HepG2 (cell line): ENCODE measurements around the gene DDT. TPM values are rescaled to one million over a fixed set of nuclear protein-coding genes. Genes with fewer than 3 reads are reported as not detected.

ENCODE experiments used
- ATAC-seq: fragments of 200-7000 bp; cut with Tn5 transposase; 3 replicates; pipeline ENCODE4 v1.9.1; 2020; ENCODE audit warnings: mild to moderate bottlenecking, moderate library complexity
- BruUV-seq: library from RNA; stranded (reverse); fragments of 400-500 nt; replicated peaks from 2 replicates; lab custom pipeline; 2021; lab: Mats Ljungman, UMichigan
- CTCF ChIA-PET: fragments of 300-600 bp; formaldehyde crosslinking; extraction: SDS; loops from one replicate; lab custom pipeline; 2021; ENCODE audit warnings: low total read pairs, inconsistent platforms, low intra/inter-chr PET ratio; lab: Yijun Ruan, JAX
- POLR2A ChIA-PET: fragments of 350-600 bp; sonication (Branson Sonifier 250); formaldehyde crosslinking; loops from one replicate; lab custom pipeline; 2020; ENCODE audit warnings: antibody characterized with exemption, inconsistent platforms; lab: Yijun Ruan, JAX
- DNase-seq: peaks from one replicate; pipeline ENCODE4 v3.0.0-alpha.2; 2015; ENCODE audit warnings: low spot score
- FAIRE-seq: peaks from 3 replicates; lab custom pipeline; 2011; peaks lifted over from hg19 to GRCh38; lab: Jason Lieb, UNC
- H2AFZ ChIP-seq: one replicate; pipeline ENCODE4 v1.6.1; 2011; ENCODE audit warnings: low read length, inconsistent platforms
- H3K27ac ChIP-seq: fragments of 300-600 bp; 3 replicates; pipeline ENCODE4 v1.8.0; 2011; ENCODE audit warnings: mixed run types, mild to moderate bottlenecking, mixed read lengths, low read length, inconsistent platforms; ENCODE audit not compliant: insufficient read depth; ENCODE audit errors: extremely low read length
- H3K27me3 ChIP-seq, 2 experiments: fragments of 200-600 bp in 1 of 2; 2 replicates in 1 of 2; 3 replicates in 1 of 2; pipeline versions ENCODE4 v1.6.0 to v1.8.0; 2011; ENCODE audit warnings: low read length in 2 of 2, mild to moderate bottlenecking in 2 of 2, moderate library complexity in 2 of 2, inconsistent platforms in 1 of 2; ENCODE audit not compliant: insufficient read depth in 2 of 2, control insufficient read depth in 1 of 2
- H3K36me3 ChIP-seq, 2 experiments: fragments of 200-600 bp in 1 of 2; replicated peaks in 1 of 2; 2 replicates in 1 of 2; 3 replicates in 1 of 2; pipeline versions ENCODE4 v1.5.1 to v1.8.0; 2011; ENCODE audit warnings: low read length in 2 of 2, inconsistent platforms in 1 of 2; ENCODE audit not compliant: insufficient read depth in 2 of 2, control insufficient read depth in 1 of 2
- H3K4me1 ChIP-seq: 2 replicates; pipeline ENCODE4 v1.5.1; 2012; ENCODE audit warnings: low read length, inconsistent platforms; ENCODE audit not compliant: insufficient read depth
- H3K4me2 ChIP-seq: 2 replicates; pipeline ENCODE4 v1.6.0; 2011; ENCODE audit warnings: low read depth, low read length, inconsistent platforms
- H3K4me3 ChIP-seq, 3 experiments: fragments of 200-600 bp in 1 of 3; sonication (generic), shearing (Covaris generic) in 1 of 3; replicated peaks in 1 of 3; 2 replicates each; pipeline ENCODE4 v1.5.1; 2011 to 2016; ENCODE audit warnings: low read length in 3 of 3, inconsistent platforms in 2 of 3, low read depth in 2 of 3, mild to moderate bottlenecking in 2 of 3, control low read depth in 1 of 3, mixed read lengths in 1 of 3; ENCODE audit not compliant: insufficient read depth in 1 of 3
- H3K79me2 ChIP-seq: one replicate; pipeline ENCODE4 v1.6.1; 2011; ENCODE audit warnings: low read length, inconsistent platforms; ENCODE audit not compliant: insufficient read depth
- H3K9ac ChIP-seq: 2 replicates; pipeline ENCODE4 v1.6.0; 2011; ENCODE audit warnings: mild to moderate bottlenecking, low read depth, low read length, inconsistent platforms; ENCODE audit not compliant: insufficient read depth
- H3K9me3 ChIP-seq: 2 replicates; pipeline ENCODE4 v1.5.1; 2012; ENCODE audit warnings: mild to moderate bottlenecking, low read length
- H4K20me1 ChIP-seq: 2 replicates; pipeline ENCODE4 v1.6.0; 2011; ENCODE audit warnings: inconsistent platforms, mild to moderate bottlenecking, low read length, moderate library complexity; ENCODE audit not compliant: insufficient read depth
- MLX ChIP-seq: IDR thresholded peaks from 2 replicates; pipeline ENCODE4 v1.6.1; 2016
- NR2F6 ChIP-seq, 2 experiments: IDR thresholded peaks; 2 replicates each; pipeline ENCODE4 v1.6.1; 2016; ENCODE audit warnings: antibody characterized with exemption in 1 of 2, mild to moderate bottlenecking in 1 of 2
- RARA ChIP-seq: IDR thresholded peaks from 2 replicates; pipeline ENCODE4 v1.6.1; 2016; ENCODE audit warnings: missing genetic modification reagents, missing compliant biosample characterization
- SIN3A ChIP-seq: IDR thresholded peaks from 2 replicates; pipeline ENCODE4 v1.6.1; 2011; ENCODE audit warnings: low read depth, mild to moderate bottlenecking, control low read depth, low read length, borderline replicate concordance
- ZNF407 ChIP-seq: sonication (generic); formaldehyde crosslinking; IDR thresholded peaks from one replicate; pipeline ENCODE4 v1.5.1; 2020; ENCODE audit warnings: mild to moderate bottlenecking, missing genetic modification reagents; ENCODE audit errors: not compliant biosample characterization
- ZNF460 ChIP-seq: sonication (generic); formaldehyde crosslinking; IDR thresholded peaks from 2 replicates; pipeline ENCODE4 v1.5.1; 2020; ENCODE audit warnings: missing genetic modification reagents, mild to moderate bottlenecking, borderline replicate concordance
- ZNF687 ChIP-seq: sonication (generic); formaldehyde crosslinking; IDR thresholded peaks from 2 replicates; pipeline ENCODE4 v1.5.1; 2020; ENCODE audit warnings: mild to moderate bottlenecking, missing genetic modification reagents, moderate library complexity
- WGBS: methylation state at CpG from one replicate; pipeline ENCODE4 v1.1.6; 2017; ENCODE audit warnings: low lambda C conversion rate; 5-methylcytosine and 5-hydroxymethylcytosine counted together
- in situ Hi-C: cut with HindIII; loops from 2 replicates; pipeline ENCODE4 v1.10.0; 2017; ENCODE audit warnings: low pct_unique_long_range_greater_than_20kb; ENCODE audit not compliant: extremely low pct_ligation_motif_present
- intact Hi-C: fragments of 100-400 bp; cut with micrococcal nuclease; formaldehyde crosslinking; loops from one replicate; pipeline ENCODE4 v1.10.0; 2022; ENCODE audit not compliant: unreplicated experiment
- polyA plus RNA-seq, 8 experiments: library from polyadenylated mRNA; depleted of rRNA in 3 of 8; stranded (reverse) in 7 of 8; unstranded in 1 of 8; fragments of >200 nt; fragmentation: Illumina TruSeq in 4 of 8; extraction: Trizol in 4 of 8; gene quantifications; 2 replicates each; pipeline versions ENCODE4 v1.2.1 to v1.2.3, GENCODE V29; 2011 to 2016; ENCODE audit warnings: low read depth in 4 of 8, missing spikeins in 1 of 8, mixed read lengths in 1 of 8; ENCODE audit not compliant: insufficient read depth in 1 of 8
- total RNA-seq, 5 experiments: library from RNA; depleted of rRNA; stranded (reverse); fragments of >200 nt; fragmentation: Illumina TruSeq; extraction: Trizol; gene quantifications; 2 replicates each; pipeline ENCODE4 v1.2.3, GENCODE V29; 2016; ENCODE audit warnings: low read depth in 1 of 5

DDT gene
- total and polyA plus RNA-seq, 2 of the 13 experiments (the other 11 are each of a cell fraction or from before 2014, with no cell fraction given): 143 to 181 TPM

GRCh38 chr22:23997092-23997491, 22.9 kb upstream of the DDT start:
- H3K9me3 ChIP-seq: no peaks in the 10 kb centered on the region
- BruUV-seq: no TSS peak
- no peak overlapping the region for H3K4me3 ChIP-seq
- no peaks in the 10 kb centered on the region for H3K27me3 ChIP-seq
- H3K4me1 ChIP-seq: peaks cover 20% of the 10 kb centered on the region
- ATAC-seq (no peak), DNase-seq (peak; percentile 64), FAIRE-seq (no peak)
- no peaks in the 10 kb centered on the region for H4K20me1 ChIP-seq
- no peak overlapping the region for H3K4me2 ChIP-seq
- ChIA-PET POLR2A (interaction anchor here (1.0 to 1.1 kb wide), 3 partner anchors 12 to 103 kb away, joined by 4 to 5 read pairs (median 5); partner anchors contain the start of gene MIF), CTCF (no interaction called here)
- H3K9ac ChIP-seq: no peak overlapping the region
- H3K27ac ChIP-seq: no peak overlapping the region
- H3K36me3 ChIP-seq: no peaks in the 10 kb centered on the region
- WGBS: 2% methylated on average over 3 of the region's 3 CpGs
- in situ Hi-C loops: no loop called here
- H2AFZ ChIP-seq: no peak overlapping the region
- H3K79me2 ChIP-seq: no peaks in the 10 kb centered on the region
- intact Hi-C loops: no loop called here
- no peak for TF ChIP-seq NR2F6 (IDR thresholded peaks at IDR 0.05)
- no peak for TF ChIP-seq NR2F6 (CRISPR knock-in tag; IDR thresholded peaks at IDR 0.05)
- no peak for TF ChIP-seq SIN3A
- TF ChIP-seq MLX (CRISPR knock-in tag): no peak
- TF ChIP-seq ZNF460 (CRISPR knock-in tag): peak; percentile 90
- no peak for TF ChIP-seq ZNF687
- TF ChIP-seq ZNF407: no peak
- TF ChIP-seq RARA (CRISPR knock-in tag): peak; percentile 74
